ENCODE results near the gene KLHL29. TPM values are rescaled to one million over a fixed set of nuclear protein-coding genes. Genes with fewer than 3 reads are reported as not detected.
A peak's percentile ranks its signal among the peaks of the same experiment; 100 is the strongest.

The KLHL29 gene
- total and polyA plus RNA-seq, 2 of the 13 experiments (the other 11 are each of a cell fraction or from before 2014, with no cell fraction given) = 0.01 TPM; not detected in 1

DNA sequence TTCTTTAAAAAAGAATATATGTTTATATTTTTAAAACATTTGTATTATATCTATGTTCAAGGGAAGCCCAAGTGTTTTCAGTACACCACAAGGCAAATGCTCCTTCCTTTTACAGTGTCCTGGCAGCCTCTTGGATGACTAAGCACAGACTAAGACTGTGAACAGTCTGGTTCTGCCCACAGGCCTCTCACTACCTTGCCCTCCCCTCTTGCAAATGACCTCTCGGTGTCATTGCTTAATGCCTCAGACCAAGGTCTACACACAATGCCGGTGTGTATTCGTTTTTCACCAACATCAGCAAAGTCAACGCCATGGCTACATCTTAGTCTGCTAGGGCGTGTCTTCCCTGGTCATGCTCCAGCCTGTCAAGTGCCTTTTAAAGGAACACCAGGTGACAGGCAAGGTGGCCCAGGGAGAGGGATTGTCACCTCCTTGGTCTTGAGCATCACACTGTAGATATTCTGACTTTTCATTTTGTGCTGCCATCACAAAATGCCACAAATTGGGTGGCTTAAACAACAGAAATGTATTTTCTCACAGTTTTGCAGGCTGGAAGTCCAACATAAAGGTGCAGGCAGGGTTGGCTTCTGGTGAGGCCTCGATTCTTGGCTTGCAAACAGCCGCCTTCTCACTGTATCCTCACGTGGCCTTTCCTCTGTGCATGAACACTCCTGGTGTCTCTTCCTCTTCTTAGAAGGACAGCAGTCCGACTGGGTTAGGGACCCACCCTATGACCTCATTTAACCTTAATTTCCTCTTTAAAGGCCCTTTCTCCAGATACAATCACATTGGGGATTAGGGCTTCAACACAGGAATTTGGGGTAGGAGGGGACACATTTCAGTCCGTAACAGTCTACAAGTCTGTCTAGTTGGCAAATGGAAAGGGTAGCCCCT lies 266.5 kb downstream of the KLHL29 start (continued):
- peak; percentile 48; the same call in 1 of the 2 replicates for TF ChIP-seq TGIF2 (CRISPR knock-in tag; IDR thresholded peaks at IDR 0.05)

DNA sequence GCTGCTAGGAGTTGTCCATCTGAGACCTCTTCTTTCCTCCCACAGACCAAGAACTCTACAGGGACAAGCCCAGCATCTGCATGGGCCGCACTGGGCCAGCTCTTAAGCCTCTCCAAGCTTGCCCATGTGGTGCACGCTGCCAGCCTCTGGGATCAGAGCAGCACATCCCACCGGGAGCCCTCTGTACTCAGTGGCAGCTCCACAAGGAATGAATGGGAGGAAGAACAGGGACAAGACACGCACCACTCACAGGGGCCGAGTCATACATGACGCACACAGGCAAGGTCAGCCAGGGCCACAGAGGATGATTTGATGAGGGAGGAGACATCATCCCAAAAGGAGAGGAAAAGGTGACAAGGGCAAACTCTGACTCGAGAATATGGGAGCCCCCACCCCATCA lies 268.3 kb downstream of the KLHL29 start:
- H3K4me3 ChIP-seq (replicated peaks in 1 of 3; ENCODE audit: insufficient read depth in 1 of 3, low read depth in 2 of 3, low read length in 3 of 3) = no peak overlapping the region
- BruUV-seq (replicated peaks) = no TSS peak
- H3K4me1 ChIP-seq (ENCODE audit: insufficient read depth, low read length) = peaks cover 7% of the 10 kb centered on the region
- H3K9ac ChIP-seq (ENCODE audit: insufficient read depth, low read depth, low read length) = no peak overlapping the region
- intact Hi-C loops (cut with micrococcal nuclease; ENCODE audit: unreplicated experiment) (no loop called here), in situ Hi-C loops (cut with HindIII; ENCODE audit: extremely low pct_ligation_motif_present, low pct_unique_long_range_greater_than_20kb) (no loop called here)
- 39% methylated on average over 6 of the region's 7 CpGs for WGBS (ENCODE audit: low lambda C conversion rate)
- POLR2A ChIA-PET = no interaction called here
- CTCF ChIA-PET (ENCODE audit: low intra/inter-chr PET ratio, low total read pairs) = no interaction called here
- TF ChIP-seq ZNF766 (CRISPR knock-in tag; IDR thresholded peaks at IDR 0.05; ENCODE audit: borderline replicate concordance) (no peak), ZNF672 (CRISPR knock-in tag; IDR thresholded peaks at IDR 0.05) (no peak), HDAC2 (CRISPR knock-in tag; IDR thresholded peaks at IDR 0.05) (no peak), XBP1 (CRISPR knock-in tag; IDR thresholded peaks at IDR 0.05) (no peak), ZBTB7B (CRISPR knock-in tag; IDR thresholded peaks at IDR 0.05) (no peak), PAX8 (CRISPR knock-in tag; IDR thresholded peaks at IDR 0.05; ENCODE audit: borderline replicate concordance) (no peak), STAG1 (CRISPR knock-in tag; IDR thresholded peaks at IDR 0.05) (no peak), RFX3 (CRISPR knock-in tag; IDR thresholded peaks at IDR 0.05) (no peak), ONECUT2 (CRISPR knock-in tag; IDR thresholded peaks at IDR 0.05) (no peak), CBX1 (IDR thresholded peaks at IDR 0.05; ENCODE audit: low read depth) (no peak), ZNF30 (CRISPR knock-in tag; IDR thresholded peaks at IDR 0.05) (no peak), ZFX (CRISPR knock-in tag; IDR thresholded peaks at IDR 0.05; ENCODE audit: low read depth) (no peak), NR2C2 (CRISPR knock-in tag; IDR thresholded peaks at IDR 0.05; ENCODE audit: borderline replicate concordance) (no peak), SUZ12 (IDR thresholded peaks at IDR 0.05; ENCODE audit: low read depth, low read length) (no peak), ZC3H4 (CRISPR knock-in tag; IDR thresholded peaks at IDR 0.05; ENCODE audit: borderline replicate concordance) (no peak)
- TF ChIP-seq, protein P1, sequence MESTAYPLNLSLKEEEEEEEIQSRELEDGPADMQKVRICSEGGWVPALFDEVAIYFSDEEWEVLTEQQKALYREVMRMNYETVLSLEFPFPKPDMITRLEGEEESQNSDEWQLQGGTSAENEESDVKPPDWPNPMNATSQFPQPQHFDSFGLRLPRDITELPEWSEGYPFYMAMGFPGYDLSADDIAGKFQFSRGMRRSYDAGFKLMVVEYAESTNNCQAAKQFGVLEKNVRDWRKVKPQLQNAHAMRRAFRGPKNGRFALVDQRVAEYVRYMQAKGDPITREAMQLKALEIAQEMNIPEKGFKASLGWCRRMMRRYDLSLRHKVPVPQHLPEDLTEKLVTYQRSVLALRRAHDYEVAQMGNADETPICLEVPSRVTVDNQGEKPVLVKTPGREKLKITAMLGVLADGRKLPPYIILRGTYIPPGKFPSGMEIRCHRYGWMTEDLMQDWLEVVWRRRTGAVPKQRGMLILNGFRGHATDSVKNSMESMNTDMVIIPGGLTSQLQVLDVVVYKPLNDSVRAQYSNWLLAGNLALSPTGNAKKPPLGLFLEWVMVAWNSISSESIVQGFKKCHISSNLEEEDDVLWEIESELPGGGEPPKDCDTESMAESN (CRISPR knock-in tag; conservative IDR thresholded peaks at IDR 0.05) = no peak
- TF ChIP-seq, protein P2, sequence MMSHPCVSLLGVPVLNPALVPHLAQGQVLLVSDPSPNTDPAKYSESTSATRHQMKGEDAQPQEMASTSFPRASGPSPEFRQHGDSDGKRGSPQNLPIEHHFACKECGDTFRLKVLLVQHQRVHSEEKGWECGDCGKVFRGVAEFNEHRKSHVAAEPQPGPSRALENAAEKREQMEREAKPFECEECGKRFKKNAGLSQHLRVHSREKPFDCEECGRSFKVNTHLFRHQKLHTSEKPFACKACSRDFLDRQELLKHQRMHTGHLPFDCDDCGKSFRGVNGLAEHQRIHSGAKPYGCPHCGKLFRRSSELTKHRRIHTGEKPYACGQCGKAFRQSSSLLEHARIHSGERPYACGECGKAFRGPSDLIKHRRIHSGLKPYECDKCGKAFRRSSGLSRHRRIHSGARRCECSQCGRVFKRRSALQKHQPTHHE (CRISPR knock-in tag; IDR thresholded peaks at IDR 0.05; ENCODE audit: borderline replicate concordance) = no peak
- TF ChIP-seq, protein P3, sequence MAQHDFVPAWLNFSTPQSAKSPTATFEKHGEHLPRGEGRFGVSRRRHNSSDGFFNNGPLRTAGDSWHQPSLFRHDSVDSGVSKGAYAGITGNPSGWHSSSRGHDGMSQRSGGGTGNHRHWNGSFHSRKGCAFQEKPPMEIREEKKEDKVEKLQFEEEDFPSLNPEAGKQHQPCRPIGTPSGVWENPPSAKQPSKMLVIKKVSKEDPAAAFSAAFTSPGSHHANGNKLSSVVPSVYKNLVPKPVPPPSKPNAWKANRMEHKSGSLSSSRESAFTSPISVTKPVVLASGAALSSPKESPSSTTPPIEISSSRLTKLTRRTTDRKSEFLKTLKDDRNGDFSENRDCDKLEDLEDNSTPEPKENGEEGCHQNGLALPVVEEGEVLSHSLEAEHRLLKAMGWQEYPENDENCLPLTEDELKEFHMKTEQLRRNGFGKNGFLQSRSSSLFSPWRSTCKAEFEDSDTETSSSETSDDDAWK (CRISPR knock-in tag; IDR thresholded peaks at IDR 0.05) = no peak
- TF ChIP-seq, protein P4, sequence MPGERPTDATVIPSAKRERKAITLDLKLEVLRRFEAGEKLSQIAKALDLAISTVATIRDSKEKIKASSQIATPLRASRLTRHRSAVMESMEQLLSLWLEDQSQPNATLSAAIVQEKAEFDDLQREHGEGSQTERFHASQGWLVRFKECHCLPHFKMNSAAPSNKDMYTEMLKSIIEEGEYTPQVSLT (CRISPR knock-in tag; IDR thresholded peaks at IDR 0.05; ENCODE audit: borderline replicate concordance, low read depth) = no peak
- H4K20me1 ChIP-seq (ENCODE audit: insufficient read depth, low read length) = no peaks in the 10 kb centered on the region
- ATAC-seq = no peak
- H3K9me3 ChIP-seq (ENCODE audit: low read length) = no peaks in the 10 kb centered on the region
- H3K27me3 ChIP-seq (ENCODE audit: control insufficient read depth in 1 of 2, insufficient read depth in 2 of 2, low read length in 2 of 2) = peaks cover 5 to 34% of the 10 kb centered on the region in 2 experiments; a peak in 4 of 5 replicates
- DNase-seq (ENCODE audit: low spot score) = no peak
- H3K27ac ChIP-seq (ENCODE audit: extremely low read length, insufficient read depth, low read length) = no peak overlapping the region
- H3K4me2 ChIP-seq (ENCODE audit: low read depth, low read length) = no peak overlapping the region
- no peak overlapping the region for H2AFZ ChIP-seq (ENCODE audit: low read length)
- no peak for FAIRE-seq
- no peaks in the 10 kb centered on the region for H3K36me3 ChIP-seq (replicated peaks in 1 of 2; ENCODE audit: control insufficient read depth in 1 of 2, insufficient read depth in 2 of 2, low read length in 2 of 2)
- no peaks in the 10 kb centered on the region for H3K79me2 ChIP-seq (ENCODE audit: insufficient read depth, low read length)

Measured in HepG2 (cell line).